Kidney glomerular epithelial cell (primary cell): ENCODE measurements around the gene CDC20.
"Not testable (repeated sequence)": the region's sequence is repeated elsewhere in the genome, so short reads cannot be mapped to it uniquely, and the experiment has no call there.

Experiments used
- DNase-seq: peaks from one replicate; lab custom pipeline; 2025; lab: John Stamatoyannopoulos, UW

CDC20 gene

GRCh38 chr1:43358121-43358745 is 548 bp upstream of the CDC20 start:
- DNase-seq, result peak; percentile 47

DNA sequence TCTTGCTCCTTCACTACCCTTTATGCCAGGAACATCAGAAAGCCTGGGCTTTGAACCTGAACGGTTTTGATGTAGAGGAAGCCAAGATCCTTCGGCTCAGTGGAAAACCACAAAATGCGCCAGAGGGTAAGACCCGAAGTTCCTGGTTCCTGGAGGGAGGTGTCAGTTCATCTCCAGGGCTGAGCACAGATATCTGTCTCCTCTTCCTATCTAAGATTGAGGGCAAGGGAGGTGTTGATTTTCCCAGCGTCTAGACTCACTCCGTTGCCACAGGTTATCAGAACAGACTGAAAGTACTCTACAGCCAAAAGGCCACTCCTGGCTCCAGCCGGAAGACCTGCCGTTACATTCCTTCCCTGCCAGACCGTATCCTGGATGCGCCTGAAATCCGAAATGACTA is 915 bp downstream of the CDC20 start:
- DNase-seq, result peak; percentile 26

DNA sequence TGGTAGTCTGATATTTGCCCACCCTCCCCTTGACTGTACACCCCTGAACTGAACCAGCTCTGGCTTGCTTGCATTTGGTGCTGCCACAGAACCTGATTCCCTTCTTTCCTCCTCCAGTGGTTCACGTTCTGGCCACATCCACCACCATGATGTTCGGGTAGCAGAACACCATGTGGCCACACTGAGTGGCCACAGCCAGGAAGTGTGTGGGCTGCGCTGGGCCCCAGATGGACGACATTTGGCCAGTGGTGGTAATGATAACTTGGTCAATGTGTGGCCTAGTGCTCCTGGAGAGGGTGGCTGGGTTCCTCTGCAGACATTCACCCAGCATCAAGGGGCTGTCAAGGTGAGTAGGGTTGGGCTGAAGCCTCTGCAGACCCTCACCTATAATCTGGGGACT is 1.8 kb downstream of the CDC20 start:
- DNase-seq, result no peak

- DNase-seq, result no peak
Observed at GRCh38 chr1:43363283-43363934, 4.6 kb downstream of the CDC20 start.

- DNase-seq, result no peak
Observed at GRCh38 chr1:43363935-43364525, 5.2 kb downstream of the CDC20 start.

- no peak for DNase-seq
Observed at GRCh38 chr1:43365678-43366077, 6.9 kb downstream of the CDC20 start.

- no peak for DNase-seq
Observed at GRCh38 chr1:43366179-43366578, 7.4 kb downstream of the CDC20 start.

DNA sequence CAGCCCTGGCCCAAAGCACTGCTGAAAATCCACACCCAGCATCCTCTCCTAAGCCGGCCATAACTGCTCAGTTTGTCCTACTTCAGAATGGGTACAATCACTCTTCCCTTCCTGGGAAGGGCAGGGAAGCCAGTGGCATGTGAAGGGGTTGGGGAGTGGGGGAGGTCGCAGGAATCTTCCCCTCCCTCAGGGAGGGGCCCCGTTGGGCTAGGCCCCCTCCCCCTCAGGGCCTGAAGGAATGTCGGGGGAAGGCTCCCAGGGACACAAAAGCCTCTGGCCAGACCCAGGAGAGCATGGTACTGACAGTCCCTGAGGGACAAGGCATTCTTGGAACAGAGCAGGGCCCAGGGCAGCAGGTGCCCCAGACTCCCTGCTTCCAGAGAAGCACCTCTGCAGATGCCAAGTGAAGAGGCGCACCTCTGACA is 7.8 kb downstream of the CDC20 start:
- no peak for DNase-seq

DNA sequence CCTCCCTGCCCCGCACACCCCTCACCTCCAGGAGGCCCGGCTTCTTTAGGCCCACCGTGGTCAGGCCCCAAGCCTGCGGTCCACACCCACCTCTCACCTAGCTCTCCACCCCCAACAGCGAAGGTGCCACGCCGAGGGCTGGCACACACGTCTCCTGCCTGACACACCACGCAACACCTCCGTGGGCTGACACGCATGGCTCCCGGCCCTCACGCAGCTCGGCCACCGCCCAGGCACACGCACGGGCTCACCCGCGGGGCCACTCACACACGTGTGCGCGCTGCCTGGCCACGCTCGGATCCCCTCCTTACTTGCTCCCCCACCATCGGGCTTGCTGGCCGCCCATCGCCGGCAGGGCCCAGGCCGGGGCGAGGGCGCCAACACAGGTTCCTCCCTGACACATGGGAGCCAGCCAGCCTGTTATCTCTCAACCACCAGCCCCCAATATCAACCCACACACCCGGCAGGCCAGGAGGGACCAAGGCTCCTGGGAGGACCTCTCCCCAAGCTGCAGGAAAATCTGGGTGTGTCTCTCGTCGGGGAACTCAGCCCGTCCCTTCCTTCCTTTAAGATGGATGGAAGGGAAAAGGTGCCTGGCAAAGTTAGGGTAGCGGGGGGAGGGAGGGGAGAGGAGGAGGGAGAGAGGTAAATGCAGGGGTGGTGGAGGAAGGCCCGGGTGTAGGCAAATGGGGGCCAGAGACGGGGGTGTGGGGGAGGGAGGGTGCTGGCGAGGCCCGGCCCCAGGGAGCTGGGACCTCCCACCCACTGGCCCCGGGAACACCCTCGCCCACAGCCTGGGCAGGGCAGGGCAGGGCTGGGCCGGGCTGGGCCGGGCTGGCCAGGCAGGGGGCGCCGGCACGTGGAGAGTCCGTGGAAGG is 8.5 kb downstream of the CDC20 start:
- DNase-seq, result peak; percentile 52

- peak; percentile 72 for DNase-seq
Observed at GRCh38 chr1:43367904-43368645, 9.3 kb downstream of the CDC20 start, which contains the start of gene ELOVL1. ELOVL1 (minus strand) TSS chr1:43368011; CDS start chr1:43365609, 2,402 bp downstream.

- peak; percentile 49 for DNase-seq
Observed at GRCh38 chr1:43368646-43369020, 9.9 kb downstream of the CDC20 start.

- DNase-seq, result not testable (repeated sequence)
Observed at GRCh38 chr1:43369779-43370178, 11.0 kb downstream of the CDC20 start.

- no peak for DNase-seq
Observed at GRCh38 chr1:43370564-43370963, 11.8 kb downstream of the CDC20 start.

GRCh38 chr1:43372172-43372571 is 13.4 kb downstream of the CDC20 start:
- DNase-seq, result peak; percentile 7

DNA sequence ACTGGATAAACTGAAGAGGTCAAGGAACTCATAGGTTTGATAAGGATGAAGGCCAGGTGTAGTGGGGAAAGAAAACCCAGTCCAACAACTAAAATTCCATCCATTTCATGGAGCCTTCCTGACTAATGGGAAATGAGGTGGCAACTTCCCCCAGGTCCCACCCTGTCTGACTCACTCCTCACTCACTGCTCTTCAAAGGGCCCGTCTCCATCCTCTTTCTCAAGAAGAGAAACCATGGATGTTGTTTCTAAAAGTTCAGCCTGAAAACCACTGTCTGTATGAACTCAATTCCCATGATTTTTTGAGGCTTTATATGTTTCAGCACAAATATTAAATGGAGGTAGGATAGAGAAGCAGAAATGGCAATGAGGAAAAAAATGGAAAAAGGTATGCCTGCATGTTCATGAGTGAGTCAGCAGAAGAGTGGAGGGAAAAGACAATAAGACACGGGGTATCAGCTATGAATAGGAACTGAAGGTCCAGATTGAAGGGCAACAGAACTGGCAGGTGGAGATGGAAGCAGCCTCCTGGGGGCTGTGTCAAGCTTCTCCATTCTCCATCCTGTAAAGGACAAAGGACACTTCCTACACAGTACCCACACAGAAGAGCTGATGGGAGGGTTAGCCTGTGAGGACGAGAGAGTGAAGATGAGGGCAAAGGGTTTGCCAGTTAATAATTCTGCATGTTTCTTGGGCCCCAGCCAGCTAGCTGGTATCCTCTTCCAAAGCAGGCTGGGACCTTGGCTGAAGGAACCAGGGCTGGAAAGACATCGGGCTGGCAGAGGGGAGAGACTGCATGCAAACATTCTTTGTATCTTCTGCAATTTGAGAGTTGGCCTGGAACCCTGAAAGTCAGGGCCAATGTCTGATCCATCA is 14.5 kb downstream of the CDC20 start:
- DNase-seq, result peak; percentile 57

DNA sequence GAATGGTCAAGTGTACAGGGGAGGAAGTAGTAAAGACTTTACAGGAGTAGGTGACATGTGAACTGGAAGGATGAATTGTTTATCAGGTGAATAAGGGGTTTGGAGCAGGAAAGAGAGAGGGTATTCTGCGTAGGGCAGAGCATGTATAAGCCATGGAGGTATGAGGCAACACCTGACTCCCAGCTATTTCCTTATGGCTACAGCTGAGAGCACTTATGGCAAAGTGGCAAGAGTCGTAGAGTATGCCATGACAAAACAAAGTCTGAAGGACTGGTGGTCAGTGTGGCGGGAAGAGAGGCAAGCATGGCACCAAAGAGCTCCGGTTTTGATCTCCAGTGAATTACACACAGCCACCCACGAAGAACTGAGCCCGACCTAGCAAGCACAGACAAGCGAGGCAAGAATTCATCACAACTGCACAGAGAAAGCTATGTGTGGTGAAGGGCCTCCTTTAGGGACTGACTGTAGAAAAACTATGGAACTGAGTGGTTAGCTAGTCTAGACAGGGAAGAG is 18.0 kb downstream of the CDC20 start:
- DNase-seq, result no peak

- no peak for DNase-seq
Observed at GRCh38 chr1:43377831-43378230, 19.1 kb downstream of the CDC20 start.

DNA sequence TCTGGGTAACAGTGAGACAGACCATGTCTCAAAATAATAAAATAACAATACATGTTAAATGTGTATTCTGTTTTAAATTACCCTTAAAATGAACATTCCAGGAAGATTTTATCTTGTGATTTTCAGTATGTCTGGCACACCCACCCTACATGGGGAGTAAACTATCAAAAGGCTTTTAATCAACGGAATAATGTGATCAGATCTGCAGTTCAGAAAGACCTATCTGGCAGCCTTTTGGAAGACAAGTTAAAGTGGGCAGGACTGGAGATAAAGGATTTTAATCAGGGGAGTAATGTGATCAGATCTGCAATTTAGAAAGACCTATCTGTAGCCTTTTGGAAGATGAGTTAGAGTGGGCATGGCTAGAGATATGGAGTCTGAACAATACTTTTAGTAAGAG is 20.7 kb downstream of the CDC20 start:
- DNase-seq, result no peak

DNA sequence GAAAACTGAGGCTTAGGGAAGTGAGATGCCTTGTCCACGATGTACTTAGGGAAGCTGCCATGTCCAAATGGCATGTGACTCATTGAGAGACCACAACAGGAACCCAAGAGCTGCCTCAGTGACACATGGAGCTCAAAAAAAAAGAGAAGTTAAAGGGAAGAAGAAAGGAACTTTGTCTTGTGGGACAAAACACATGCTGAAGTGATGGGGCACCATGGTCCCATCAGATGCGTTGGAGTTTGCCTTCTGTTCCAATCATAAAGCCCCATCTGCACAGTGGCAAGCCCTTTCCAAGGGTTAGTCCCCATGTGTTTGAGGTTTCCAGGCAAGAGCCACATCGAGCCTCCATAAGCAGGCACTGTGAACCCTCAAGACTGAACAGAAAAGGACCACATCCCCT is 22.8 kb downstream of the CDC20 start:
- no peak for DNase-seq

- DNase-seq, result no peak
Observed at GRCh38 chr1:43382027-43382779, 23.4 kb downstream of the CDC20 start.
